BLaER1 (cell line): ENCODE results near the gene DMBT1.

Experiments
- H3K27ac ChIP-seq: shearing (Covaris generic); formaldehyde crosslinking; 2 replicates; pipeline ENCODE4 v1.8.1; 2022
- H3K27me3 ChIP-seq: shearing (Covaris generic); formaldehyde crosslinking; 2 replicates; pipeline ENCODE4 v1.8.1; 2022
- H3K36me3 ChIP-seq: shearing (Covaris generic); formaldehyde crosslinking; 2 replicates; pipeline ENCODE4 v1.8.1; 2022
- H3K4me1 ChIP-seq: shearing (Covaris generic); formaldehyde crosslinking; 2 replicates; pipeline ENCODE4 v1.8.1; 2022
- H3K4me2 ChIP-seq: shearing (Covaris generic); formaldehyde crosslinking; 2 replicates; pipeline ENCODE4 v1.8.1; 2022
- H3K4me3 ChIP-seq: shearing (Covaris generic); formaldehyde crosslinking; 2 replicates; pipeline ENCODE4 v1.8.1; 2022
- H3K9ac ChIP-seq: shearing (Covaris generic); formaldehyde crosslinking; 2 replicates; pipeline ENCODE4 v1.8.1; 2022
- H3K9me3 ChIP-seq: shearing (Covaris generic); formaldehyde crosslinking; 2 replicates; pipeline ENCODE4 v1.8.1; 2022
- H4K20me1 ChIP-seq: shearing (Covaris generic); formaldehyde crosslinking; 2 replicates; pipeline ENCODE4 v1.8.1; 2022
- Cebpa-rat ChIP-seq: shearing (Covaris generic); IDR thresholded peaks from 2 replicates; pipeline ENCODE4 v1.8.1; 2022

The DMBT1 gene

GRCh38 chr10:122546242-122546641, 14.3 kb upstream of the DMBT1 start:
- H3K9me3 ChIP-seq: no peaks in the 10 kb centered on the region
- no peaks in the 10 kb centered on the region for H3K27me3 ChIP-seq
- no peaks in the 10 kb centered on the region for H4K20me1 ChIP-seq
- H3K4me2 ChIP-seq: no peak overlapping the region
- H3K36me3 ChIP-seq: no peaks in the 10 kb centered on the region
- TF ChIP-seq Cebpa-rat: no peak
- no peak overlapping the region for H3K4me3 ChIP-seq
- H3K27ac ChIP-seq: no peak overlapping the region
- peaks cover 67% of the 10 kb centered on the region for H3K4me1 ChIP-seq
- no peak overlapping the region for H3K9ac ChIP-seq

GRCh38 chr10:122548407-122549085, 12.0 kb upstream of the DMBT1 start:
- Histone ChIP-seq H3K4me2 (peak overlapping the region; percentile 46; the same call in 1 of the 2 replicates), H4K20me1 (no peaks in the 10 kb centered on the region), H3K4me3 (no peak overlapping the region), H3K27me3 (no peaks in the 10 kb centered on the region), H3K27ac (no peak overlapping the region), H3K9me3 (no peaks in the 10 kb centered on the region), H3K36me3 (no peaks in the 10 kb centered on the region), H3K9ac (no peak overlapping the region), H3K4me1 (peaks cover 46% of the 10 kb centered on the region)
- TF ChIP-seq Cebpa-rat: no peak

- no peak overlapping the region for H3K4me3 ChIP-seq
- no peaks in the 10 kb centered on the region for H4K20me1 ChIP-seq
- peaks cover 35% of the 10 kb centered on the region for H3K4me1 ChIP-seq
- no peak overlapping the region for H3K9ac ChIP-seq
- H3K4me2 ChIP-seq: no peak overlapping the region
- no peak for TF ChIP-seq Cebpa-rat
- no peaks in the 10 kb centered on the region for H3K27me3 ChIP-seq
- H3K36me3 ChIP-seq: no peaks in the 10 kb centered on the region
- H3K9me3 ChIP-seq: no peaks in the 10 kb centered on the region
- no peak overlapping the region for H3K27ac ChIP-seq
These were observed 10.9 kb upstream of the DMBT1 start for GRCh38 chr10:122549636-122550035.

GRCh38 chr10:122550427-122550826, 10.1 kb upstream of the DMBT1 start:
- H3K4me3 ChIP-seq: no peak overlapping the region
- no peak for TF ChIP-seq Cebpa-rat
- no peaks in the 10 kb centered on the region for H3K27me3 ChIP-seq
- H4K20me1 ChIP-seq: no peaks in the 10 kb centered on the region
- no peak overlapping the region for H3K27ac ChIP-seq
- H3K4me2 ChIP-seq: no peak overlapping the region
- H3K9ac ChIP-seq: no peak overlapping the region
- H3K4me1 ChIP-seq: peaks cover 27% of the 10 kb centered on the region
- no peaks in the 10 kb centered on the region for H3K36me3 ChIP-seq
- H3K9me3 ChIP-seq: no peaks in the 10 kb centered on the region

- no peak for TF ChIP-seq Cebpa-rat
- Histone ChIP-seq H3K36me3 (no peaks in the 10 kb centered on the region), H3K4me1 (peaks cover 26% of the 10 kb centered on the region), H3K9ac (no peak overlapping the region), H3K27me3 (no peaks in the 10 kb centered on the region), H3K9me3 (no peaks in the 10 kb centered on the region), H3K4me2 (peak overlapping the region; percentile 19; the same call in 1 of the 2 replicates), H4K20me1 (no peaks in the 10 kb centered on the region), H3K4me3 (no peak overlapping the region), H3K27ac (no peak overlapping the region)
These were observed 9.6 kb upstream of the DMBT1 start for GRCh38 chr10:122550983-122551382.

GRCh38 chr10:122551450-122551849, 9.1 kb upstream of the DMBT1 start:
- Histone ChIP-seq H3K4me3 (no peak overlapping the region), H3K36me3 (no peaks in the 10 kb centered on the region), H3K27ac (no peak overlapping the region), H3K9me3 (no peaks in the 10 kb centered on the region), H4K20me1 (no peaks in the 10 kb centered on the region), H3K4me2 (peak overlapping the region; percentile 19; the same call in 1 of the 2 replicates), H3K27me3 (no peaks in the 10 kb centered on the region), H3K9ac (no peak overlapping the region), H3K4me1 (peaks cover 29% of the 10 kb centered on the region)
- no peak for TF ChIP-seq Cebpa-rat

GRCh38 chr10:122553341-122553740, 7.2 kb upstream of the DMBT1 start:
- Histone ChIP-seq H3K4me3 (no peak overlapping the region), H3K4me2 (no peak overlapping the region), H3K9me3 (no peaks in the 10 kb centered on the region), H3K27me3 (no peaks in the 10 kb centered on the region), H3K9ac (no peak overlapping the region), H3K36me3 (no peaks in the 10 kb centered on the region), H3K27ac (no peak overlapping the region), H4K20me1 (no peaks in the 10 kb centered on the region), H3K4me1 (peaks cover 28% of the 10 kb centered on the region)
- no peak for TF ChIP-seq Cebpa-rat

- H4K20me1 ChIP-seq: no peaks in the 10 kb centered on the region
- TF ChIP-seq Cebpa-rat: no peak
- H3K36me3 ChIP-seq: no peaks in the 10 kb centered on the region
- H3K4me1 ChIP-seq: peaks cover 26% of the 10 kb centered on the region
- no peak overlapping the region for H3K4me3 ChIP-seq
- H3K9me3 ChIP-seq: no peaks in the 10 kb centered on the region
- no peaks in the 10 kb centered on the region for H3K27me3 ChIP-seq
- no peak overlapping the region for H3K27ac ChIP-seq
- no peak overlapping the region for H3K4me2 ChIP-seq
- no peak overlapping the region for H3K9ac ChIP-seq
These were observed 6.2 kb upstream of the DMBT1 start for GRCh38 chr10:122554131-122555036.

- Histone ChIP-seq H3K27ac (no peak overlapping the region), H4K20me1 (no peaks in the 10 kb centered on the region), H3K9ac (no peak overlapping the region), H3K4me3 (no peak overlapping the region), H3K27me3 (no peaks in the 10 kb centered on the region), H3K36me3 (no peaks in the 10 kb centered on the region), H3K9me3 (no peaks in the 10 kb centered on the region), H3K4me2 (no peak overlapping the region), H3K4me1 (peaks cover 26% of the 10 kb centered on the region)
- TF ChIP-seq Cebpa-rat: no peak
These were observed 5.1 kb upstream of the DMBT1 start for GRCh38 chr10:122555442-122555841.

- H3K9ac ChIP-seq: no peak overlapping the region
- H3K27ac ChIP-seq: no peak overlapping the region
- H3K4me1 ChIP-seq: peaks cover 19% of the 10 kb centered on the region
- no peak overlapping the region for H3K4me2 ChIP-seq
- TF ChIP-seq Cebpa-rat: no peak
- H3K4me3 ChIP-seq: no peak overlapping the region
- H3K9me3 ChIP-seq: no peaks in the 10 kb centered on the region
- no peaks in the 10 kb centered on the region for H3K36me3 ChIP-seq
- no peaks in the 10 kb centered on the region for H3K27me3 ChIP-seq
- no peaks in the 10 kb centered on the region for H4K20me1 ChIP-seq
These were observed 3.0 kb upstream of the DMBT1 start for GRCh38 chr10:122557516-122557915.
